OCI-LY3 (cell line): ENCODE measurements around the gene GCLM.

Experiments
- H2AFZ ChIP-seq: fragments of 200-600, 300-600 bp; shearing (Covaris generic); 2 replicates; pipeline ENCODE4 v1.6.0; 2014; ENCODE audit warnings: antibody characterized with exemption, low read depth, low read length
- H3K27ac ChIP-seq: fragments of 200-600, 300-600 bp; sonication (generic); 2 replicates; pipeline ENCODE4 v1.5.1; 2014; ENCODE audit warnings: mild to moderate bottlenecking, low read length, moderate library complexity, mixed read lengths
- H3K27me3 ChIP-seq: fragments of 200-600, 300-600 bp; sonication (generic); 2 replicates; pipeline ENCODE4 v1.6.1; 2014; ENCODE audit warnings: low read depth, low read length, mixed read lengths
- H3K36me3 ChIP-seq: fragments of 200-600, 300-600 bp; sonication (generic); replicated peaks from 2 replicates; pipeline ENCODE3; 2014; ENCODE audit warnings: low read depth, low read length, mixed read lengths
- H3K4me1 ChIP-seq: fragments of 300-600, 200-600 bp; sonication (generic); 2 replicates; pipeline ENCODE4 v1.6.1; 2014; ENCODE audit warnings: low read length, mixed read lengths
- H3K4me2 ChIP-seq: fragments of 200-600, 300-600 bp; sonication (generic); 2 replicates; pipeline ENCODE4 v1.6.1; 2014; ENCODE audit warnings: low read length, mixed read lengths
- H3K4me3 ChIP-seq: fragments of 300-600, 200-600 bp; sonication (generic); 2 replicates; pipeline ENCODE4 v1.5.1; 2014; ENCODE audit warnings: antibody characterized with exemption, mild to moderate bottlenecking, low read length, moderate library complexity
- H3K79me2 ChIP-seq: fragments of 300-600, 200-600 bp; shearing (Covaris generic); 2 replicates; pipeline ENCODE4 v1.6.1; 2014; ENCODE audit warnings: mild to moderate bottlenecking, low read length, mixed read lengths
- H3K9ac ChIP-seq: fragments of 300-600, 200-600 bp; shearing (Covaris generic); 2 replicates; pipeline ENCODE4 v1.6.0; 2014; ENCODE audit warnings: mild to moderate bottlenecking, low read length, moderate library complexity
- H3K9me3 ChIP-seq: fragments of 200-600, 300-600 bp; shearing (Covaris generic); 2 replicates; pipeline ENCODE4 v1.6.1; 2014; ENCODE audit warnings: low read length, mixed read lengths; ENCODE audit not compliant: insufficient read depth
- H4K20me1 ChIP-seq: fragments of 200-600, 300-600 bp; sonication (generic); 2 replicates; pipeline ENCODE4 v1.6.1; 2016; ENCODE audit warnings: low read length, mixed read lengths; ENCODE audit not compliant: insufficient read depth
- EZH2phosphoT487 ChIP-seq: fragments of 200-600 bp; shearing (Covaris generic); IDR thresholded peaks from 2 replicates; pipeline ENCODE4 v1.6.1; 2018; ENCODE audit warnings: antibody characterized with exemption, mixed run types, low read depth
- TF ChIP-seq, protein P1 (sequence below): fragments of 200-600, 300-600 bp; sonication (generic); IDR thresholded peaks from 2 replicates; pipeline ENCODE4 v1.5.1; 2014; ENCODE audit warnings: antibody characterized with exemption, low read length, low read depth

GCLM gene

GRCh38 chr1:93839307-93839706 lies 69.9 kb downstream of the GCLM start:
- Histone ChIP-seq H3K9ac (no peak overlapping the region), H3K36me3 (no peaks in the 10 kb centered on the region), H3K9me3 (no peaks in the 10 kb centered on the region), H4K20me1 (no peaks in the 10 kb centered on the region), H3K79me2 (no peaks in the 10 kb centered on the region), H3K27ac (no peak overlapping the region), H2AFZ (no peak overlapping the region), H3K4me1 (peaks cover 10% of the 10 kb centered on the region), H3K27me3 (no peaks in the 10 kb centered on the region), H3K4me2 (no peak overlapping the region), H3K4me3 (no peak overlapping the region)
- no peak for TF ChIP-seq EZH2phosphoT487
- TF ChIP-seq, protein P1, sequence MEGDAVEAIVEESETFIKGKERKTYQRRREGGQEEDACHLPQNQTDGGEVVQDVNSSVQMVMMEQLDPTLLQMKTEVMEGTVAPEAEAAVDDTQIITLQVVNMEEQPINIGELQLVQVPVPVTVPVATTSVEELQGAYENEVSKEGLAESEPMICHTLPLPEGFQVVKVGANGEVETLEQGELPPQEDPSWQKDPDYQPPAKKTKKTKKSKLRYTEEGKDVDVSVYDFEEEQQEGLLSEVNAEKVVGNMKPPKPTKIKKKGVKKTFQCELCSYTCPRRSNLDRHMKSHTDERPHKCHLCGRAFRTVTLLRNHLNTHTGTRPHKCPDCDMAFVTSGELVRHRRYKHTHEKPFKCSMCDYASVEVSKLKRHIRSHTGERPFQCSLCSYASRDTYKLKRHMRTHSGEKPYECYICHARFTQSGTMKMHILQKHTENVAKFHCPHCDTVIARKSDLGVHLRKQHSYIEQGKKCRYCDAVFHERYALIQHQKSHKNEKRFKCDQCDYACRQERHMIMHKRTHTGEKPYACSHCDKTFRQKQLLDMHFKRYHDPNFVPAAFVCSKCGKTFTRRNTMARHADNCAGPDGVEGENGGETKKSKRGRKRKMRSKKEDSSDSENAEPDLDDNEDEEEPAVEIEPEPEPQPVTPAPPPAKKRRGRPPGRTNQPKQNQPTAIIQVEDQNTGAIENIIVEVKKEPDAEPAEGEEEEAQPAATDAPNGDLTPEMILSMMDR, result no peak

DNA sequence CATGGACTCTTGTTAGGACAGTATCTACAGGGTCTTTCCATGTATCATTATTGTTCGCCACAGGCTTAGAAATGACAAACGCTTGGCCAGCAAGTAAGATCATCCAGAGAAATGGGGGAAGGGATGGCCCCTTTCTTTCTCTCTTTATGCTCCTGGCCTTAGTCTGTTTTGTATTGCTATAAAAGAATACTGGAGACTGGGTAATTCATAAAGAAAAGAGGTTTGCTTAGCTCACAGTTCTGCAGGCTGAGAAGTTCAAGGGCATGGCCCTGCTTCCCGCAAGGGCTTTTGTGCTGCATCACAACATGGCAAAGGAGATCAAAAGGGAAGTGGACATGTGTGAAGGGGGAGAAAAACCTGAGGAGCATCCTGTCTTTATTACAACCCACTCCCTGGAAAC lies 71.3 kb downstream of the GCLM start:
- no peak for TF ChIP-seq EZH2phosphoT487
- TF ChIP-seq, protein P1, result no peak
- H3K9ac ChIP-seq, result no peak overlapping the region
- no peak overlapping the region for H2AFZ ChIP-seq
- H3K27ac ChIP-seq, result no peak overlapping the region
- no peaks in the 10 kb centered on the region for H3K36me3 ChIP-seq
- H3K4me2 ChIP-seq, result no peak overlapping the region
- H3K9me3 ChIP-seq, result no peaks in the 10 kb centered on the region
- peaks cover 10% of the 10 kb centered on the region for H3K4me1 ChIP-seq
- no peaks in the 10 kb centered on the region for H4K20me1 ChIP-seq
- H3K27me3 ChIP-seq, result no peaks in the 10 kb centered on the region
- no peaks in the 10 kb centered on the region for H3K79me2 ChIP-seq
- H3K4me3 ChIP-seq, result no peak overlapping the region
